SK-N-SH treated with all-trans-retinoic acid at 6 μM for 48 hours (cell line): Measurements from ENCODE around the gene TNK2.

Experiments used
- ATAC-seq: fragments of 200-7000 bp; cut with Tn5 transposase; 3 replicates; pipeline ENCODE4 v1.9.1; 2020; ENCODE audit warnings: mild to moderate bottlenecking, moderate library complexity
- ARNTL ChIP-seq: fragments of 450-650 bp; formaldehyde crosslinking; IDR thresholded peaks from 2 replicates; pipeline ENCODE4 v1.5.0; 2020; ENCODE audit warnings: low read depth, mild to moderate bottlenecking, moderate library complexity, borderline replicate concordance
- BACH2 ChIP-seq: fragments of 250-450 bp; sonication (Bioruptor Pico); IDR thresholded peaks from 2 replicates; pipeline ENCODE4 v1.9.0; 2021; ENCODE audit warnings: mild to moderate bottlenecking, borderline replicate concordance
- CREB5 ChIP-seq: fragments of 250-450 bp; sonication (Bioruptor Pico); IDR thresholded peaks from 2 replicates; pipeline ENCODE4 v1.5.1; 2020; ENCODE audit warnings: low read depth, mild to moderate bottlenecking, moderate library complexity
- CSDC2 ChIP-seq: fragments of 250-450 bp; sonication (Bioruptor Pico); IDR thresholded peaks from 2 replicates; pipeline ENCODE4 v1.5.0; 2020; ENCODE audit warnings: mild to moderate bottlenecking, moderate library complexity
- ESRRG ChIP-seq: fragments of 250-450 bp; sonication (Bioruptor Pico); IDR thresholded peaks from 2 replicates; pipeline ENCODE4 v1.6.1; 2021; ENCODE audit warnings: mild to moderate bottlenecking
- GLIS3 ChIP-seq: fragments of 250-450 bp; sonication (Bioruptor Pico); IDR thresholded peaks from 2 replicates; pipeline ENCODE4 v1.5.0; 2020; ENCODE audit warnings: mild to moderate bottlenecking, moderate library complexity
- ISL1 ChIP-seq: fragments of 250-450 bp; sonication (Bioruptor Pico); IDR thresholded peaks from 2 replicates; pipeline ENCODE4 v2.1.2; 2022; ENCODE audit warnings: mild to moderate bottlenecking, moderate library complexity
- OSR1 ChIP-seq: fragments of 250-450 bp; sonication (Bioruptor Pico); IDR thresholded peaks from 2 replicates; pipeline ENCODE4 v1.8.0; 2022; ENCODE audit warnings: moderate library complexity, mild to moderate bottlenecking, inconsistent platforms
- PPARA ChIP-seq: fragments of 250-450 bp; sonication (Bioruptor Pico); IDR thresholded peaks from 2 replicates; pipeline ENCODE4 v1.5.0; 2020; ENCODE audit warnings: mild to moderate bottlenecking, borderline replicate concordance
- RARB ChIP-seq: fragments of 250-450 bp; sonication (Bioruptor Pico); IDR thresholded peaks from 2 replicates; pipeline ENCODE4 v1.8.0; 2021; ENCODE audit warnings: mild to moderate bottlenecking, moderate library complexity
- SNAI2 ChIP-seq: fragments of 250-450 bp; sonication (Bioruptor Pico); IDR thresholded peaks from 2 replicates; pipeline ENCODE4 v1.5.0; 2020; ENCODE audit warnings: mild to moderate bottlenecking, moderate library complexity
- TCF4 ChIP-seq: fragments of 250-450 bp; sonication (Bioruptor Pico); IDR thresholded peaks from 2 replicates; pipeline ENCODE4 v1.8.0; 2021; ENCODE audit warnings: mild to moderate bottlenecking, moderate library complexity, borderline replicate concordance
- TOX ChIP-seq: fragments of 250-450 bp; sonication (Bioruptor Pico); IDR thresholded peaks from 2 replicates; pipeline ENCODE4 v1.8.0; 2021; ENCODE audit warnings: mild to moderate bottlenecking, moderate library complexity, borderline replicate concordance
- TSHZ2 ChIP-seq: fragments of 250-450 bp; sonication (Bioruptor Pico); IDR thresholded peaks from 2 replicates; pipeline ENCODE4 v1.5.0; 2020; ENCODE audit warnings: mild to moderate bottlenecking, moderate library complexity
- ZFP3 ChIP-seq: fragments of 250-450 bp; sonication (Bioruptor Pico); IDR thresholded peaks from 2 replicates; pipeline ENCODE4 v1.5.0; 2020; ENCODE audit warnings: mild to moderate bottlenecking, moderate library complexity
- ZNF565 ChIP-seq: fragments of 450-650 bp; formaldehyde crosslinking; conservative IDR thresholded peaks from 2 replicates; pipeline ENCODE4 v1.5.0; 2020; ENCODE audit warnings: low read depth, mild to moderate bottlenecking, moderate library complexity
- ZNF70 ChIP-seq: fragments of 450-650 bp; formaldehyde crosslinking; IDR thresholded peaks from 2 replicates; pipeline ENCODE4 v1.5.0; 2020; ENCODE audit warnings: mild to moderate bottlenecking, moderate library complexity
- ZNF8 ChIP-seq: fragments of 450-650 bp; formaldehyde crosslinking; IDR thresholded peaks from 2 replicates; pipeline ENCODE4 v1.5.0; 2020; ENCODE audit warnings: mild to moderate bottlenecking, moderate library complexity
- TF ChIP-seq, protein P1 (sequence below): fragments of 250-450 bp; sonication (Bioruptor Pico); IDR thresholded peaks from 2 replicates; pipeline ENCODE4 v1.5.1; 2021; ENCODE audit warnings: mild to moderate bottlenecking, moderate library complexity
- TF ChIP-seq, protein P2 (sequence below): fragments of 250-450 bp; sonication (Bioruptor Pico); IDR thresholded peaks from 2 replicates; pipeline ENCODE4 v1.8.0; 2020; ENCODE audit warnings: mild to moderate bottlenecking, moderate library complexity, borderline replicate concordance

TNK2 gene

DNA sequence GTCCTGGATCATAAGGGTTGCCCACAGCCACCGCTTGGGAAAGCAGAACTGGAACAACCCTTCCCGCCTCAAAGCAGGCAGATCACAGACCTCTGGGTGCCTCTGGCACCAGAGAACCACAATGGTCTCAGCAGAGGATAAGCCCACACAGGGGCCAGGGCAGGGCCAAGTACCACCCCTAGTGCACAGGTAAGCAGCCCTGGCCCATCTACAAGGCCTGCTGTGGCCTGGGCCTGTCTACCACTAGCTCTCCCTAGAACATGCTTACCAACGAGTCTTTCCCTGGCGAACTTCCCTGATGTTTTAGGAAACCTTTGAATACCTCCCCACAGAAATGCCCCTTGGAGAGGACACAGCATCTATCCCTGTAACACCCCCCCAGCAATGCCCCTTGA lies 28.3 kb downstream of the TNK2 start:
- ATAC-seq, result no peak
- no peak for TF ChIP-seq PPARA

- TF ChIP-seq RARB (CRISPR knock-in tag), result no peak
- no peak for TF ChIP-seq ESRRG (CRISPR knock-in tag)
- no peak for TF ChIP-seq ZFP3 (CRISPR knock-in tag)
- no peak for TF ChIP-seq PPARA
- TF ChIP-seq ISL1 (CRISPR knock-in tag), result no peak
- TF ChIP-seq, protein P1, sequence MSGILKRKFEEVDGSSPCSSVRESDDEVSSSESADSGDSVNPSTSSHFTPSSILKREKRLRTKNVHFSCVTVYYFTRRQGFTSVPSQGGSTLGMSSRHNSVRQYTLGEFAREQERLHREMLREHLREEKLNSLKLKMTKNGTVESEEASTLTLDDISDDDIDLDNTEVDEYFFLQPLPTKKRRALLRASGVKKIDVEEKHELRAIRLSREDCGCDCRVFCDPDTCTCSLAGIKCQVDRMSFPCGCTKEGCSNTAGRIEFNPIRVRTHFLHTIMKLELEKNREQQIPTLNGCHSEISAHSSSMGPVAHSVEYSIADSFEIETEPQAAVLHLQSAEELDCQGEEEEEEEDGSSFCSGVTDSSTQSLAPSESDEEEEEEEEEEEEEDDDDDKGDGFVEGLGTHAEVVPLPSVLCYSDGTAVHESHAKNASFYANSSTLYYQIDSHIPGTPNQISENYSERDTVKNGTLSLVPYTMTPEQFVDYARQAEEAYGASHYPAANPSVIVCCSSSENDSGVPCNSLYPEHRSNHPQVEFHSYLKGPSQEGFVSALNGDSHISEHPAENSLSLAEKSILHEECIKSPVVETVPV (CRISPR knock-in tag), result no peak
- no peak for TF ChIP-seq TCF4 (CRISPR knock-in tag)
- TF ChIP-seq TSHZ2 (CRISPR knock-in tag), result no peak
- no peak for TF ChIP-seq CSDC2 (CRISPR knock-in tag)
- TF ChIP-seq ARNTL (CRISPR knock-in tag), result no peak
- TF ChIP-seq ZNF565 (CRISPR knock-in tag), result no peak
- no peak for TF ChIP-seq BACH2 (CRISPR knock-in tag)
- no peak for TF ChIP-seq GLIS3 (CRISPR knock-in tag)
- no peak for TF ChIP-seq TOX (CRISPR knock-in tag)
- TF ChIP-seq OSR1 (CRISPR knock-in tag), result no peak
- no peak for TF ChIP-seq ZNF70 (CRISPR knock-in tag)
- TF ChIP-seq, protein P2, sequence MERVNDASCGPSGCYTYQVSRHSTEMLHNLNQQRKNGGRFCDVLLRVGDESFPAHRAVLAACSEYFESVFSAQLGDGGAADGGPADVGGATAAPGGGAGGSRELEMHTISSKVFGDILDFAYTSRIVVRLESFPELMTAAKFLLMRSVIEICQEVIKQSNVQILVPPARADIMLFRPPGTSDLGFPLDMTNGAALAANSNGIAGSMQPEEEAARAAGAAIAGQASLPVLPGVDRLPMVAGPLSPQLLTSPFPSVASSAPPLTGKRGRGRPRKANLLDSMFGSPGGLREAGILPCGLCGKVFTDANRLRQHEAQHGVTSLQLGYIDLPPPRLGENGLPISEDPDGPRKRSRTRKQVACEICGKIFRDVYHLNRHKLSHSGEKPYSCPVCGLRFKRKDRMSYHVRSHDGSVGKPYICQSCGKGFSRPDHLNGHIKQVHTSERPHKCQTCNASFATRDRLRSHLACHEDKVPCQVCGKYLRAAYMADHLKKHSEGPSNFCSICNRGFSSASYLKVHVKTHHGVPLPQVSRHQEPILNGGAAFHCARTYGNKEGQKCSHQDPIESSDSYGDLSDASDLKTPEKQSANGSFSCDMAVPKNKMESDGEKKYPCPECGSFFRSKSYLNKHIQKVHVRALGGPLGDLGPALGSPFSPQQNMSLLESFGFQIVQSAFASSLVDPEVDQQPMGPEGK (CRISPR knock-in tag), result no peak
- no peak for TF ChIP-seq CREB5 (CRISPR knock-in tag)
- TF ChIP-seq SNAI2 (CRISPR knock-in tag), result no peak
- no peak for TF ChIP-seq ZNF8 (CRISPR knock-in tag)
- ATAC-seq, result no peak
These were observed 28.8 kb downstream of the TNK2 start for GRCh38 chr3:195879416-195880036.

DNA sequence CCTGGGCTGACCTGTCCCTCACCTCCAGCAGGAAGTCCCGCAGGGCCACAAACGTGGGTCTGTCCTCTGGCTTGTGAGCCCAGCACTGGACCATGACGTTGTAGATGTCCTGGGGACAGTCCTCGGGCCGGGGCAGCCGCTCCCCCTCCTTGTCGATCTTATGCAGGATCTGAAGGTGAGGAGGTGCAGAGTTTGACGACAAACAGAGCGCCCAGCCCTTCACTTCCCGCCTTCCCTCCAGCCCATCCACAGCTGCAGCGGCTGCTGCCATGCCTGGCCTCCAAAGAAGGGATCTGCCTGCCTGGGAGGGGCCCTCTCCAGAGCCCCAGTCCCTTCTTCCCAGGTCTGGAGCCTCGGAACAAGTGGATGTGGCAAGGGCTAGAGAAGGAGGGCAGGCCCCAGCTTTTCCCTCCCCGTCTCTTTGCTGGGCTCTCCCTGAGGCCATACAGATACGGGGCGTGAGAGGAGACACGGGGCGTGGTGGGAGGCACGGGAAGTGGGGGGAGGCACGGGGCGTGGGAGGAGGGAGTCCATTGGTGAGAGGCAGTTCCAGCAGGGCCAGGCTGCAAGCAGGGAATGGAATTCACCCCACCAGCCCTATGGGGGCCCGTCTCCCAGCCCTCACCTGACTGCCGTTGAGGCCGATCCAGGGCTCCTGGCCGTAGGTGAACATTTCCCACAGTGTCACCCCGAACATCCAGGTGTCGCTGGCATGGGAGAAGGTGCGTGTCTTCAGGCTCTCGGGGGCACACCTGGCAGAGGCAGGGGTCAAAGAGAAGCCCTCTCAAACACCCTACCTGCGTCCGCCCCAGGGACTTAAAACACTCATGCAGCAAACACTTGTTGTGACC lies 29.7 kb downstream of the TNK2 start:
- TF ChIP-seq TCF4 (CRISPR knock-in tag) (no peak), TSHZ2 (CRISPR knock-in tag) (no peak), OSR1 (CRISPR knock-in tag) (no peak)
- ATAC-seq, result no peak
